HepG2 (cell line): ENCODE results near the gene FAS. TPM values are rescaled to one million over a fixed set of nuclear protein-coding genes. Genes with fewer than 3 reads are reported as not detected.

Source experiments
- ATAC-seq: fragments of 200-7000 bp; cut with Tn5 transposase; 3 replicates; pipeline ENCODE4 v1.9.1; 2020; ENCODE audit warnings: mild to moderate bottlenecking, moderate library complexity
- BruUV-seq: library from RNA; stranded (reverse); fragments of 400-500 nt; replicated peaks from 2 replicates; lab custom pipeline; 2021; lab: Mats Ljungman, UMichigan
- CTCF ChIA-PET: fragments of 300-600 bp; formaldehyde crosslinking; extraction: SDS; loops from one replicate; lab custom pipeline; 2021; ENCODE audit warnings: low total read pairs, inconsistent platforms, low intra/inter-chr PET ratio; lab: Yijun Ruan, JAX
- POLR2A ChIA-PET: fragments of 350-600 bp; sonication (Branson Sonifier 250); formaldehyde crosslinking; loops from one replicate; lab custom pipeline; 2020; ENCODE audit warnings: antibody characterized with exemption, inconsistent platforms; lab: Yijun Ruan, JAX
- DNase-seq: peaks from one replicate; pipeline ENCODE4 v3.0.0-alpha.2; 2015; ENCODE audit warnings: low spot score
- FAIRE-seq: peaks from 3 replicates; lab custom pipeline; 2011; peaks lifted over from hg19 to GRCh38; lab: Jason Lieb, UNC
- H2AFZ ChIP-seq: one replicate; pipeline ENCODE4 v1.6.1; 2011; ENCODE audit warnings: low read length, inconsistent platforms
- H3K27ac ChIP-seq: fragments of 300-600 bp; 3 replicates; pipeline ENCODE4 v1.8.0; 2011; ENCODE audit warnings: mixed run types, mild to moderate bottlenecking, mixed read lengths, low read length, inconsistent platforms; ENCODE audit not compliant: insufficient read depth; ENCODE audit errors: extremely low read length
- H3K27me3 ChIP-seq, 2 experiments: fragments of 200-600 bp in 1 of 2; 2 replicates in 1 of 2; 3 replicates in 1 of 2; pipeline versions ENCODE4 v1.6.0 to v1.8.0; 2011; ENCODE audit warnings: low read length in 2 of 2, mild to moderate bottlenecking in 2 of 2, moderate library complexity in 2 of 2, inconsistent platforms in 1 of 2; ENCODE audit not compliant: insufficient read depth in 2 of 2, control insufficient read depth in 1 of 2
- H3K36me3 ChIP-seq, 2 experiments: fragments of 200-600 bp in 1 of 2; replicated peaks in 1 of 2; 2 replicates in 1 of 2; 3 replicates in 1 of 2; pipeline versions ENCODE4 v1.5.1 to v1.8.0; 2011; ENCODE audit warnings: low read length in 2 of 2, inconsistent platforms in 1 of 2; ENCODE audit not compliant: insufficient read depth in 2 of 2, control insufficient read depth in 1 of 2
- H3K4me1 ChIP-seq: 2 replicates; pipeline ENCODE4 v1.5.1; 2012; ENCODE audit warnings: low read length, inconsistent platforms; ENCODE audit not compliant: insufficient read depth
- H3K4me2 ChIP-seq: 2 replicates; pipeline ENCODE4 v1.6.0; 2011; ENCODE audit warnings: low read depth, low read length, inconsistent platforms
- H3K4me3 ChIP-seq, 3 experiments: fragments of 200-600 bp in 1 of 3; sonication (generic), shearing (Covaris generic) in 1 of 3; replicated peaks in 1 of 3; 2 replicates each; pipeline ENCODE4 v1.5.1; 2011 to 2016; ENCODE audit warnings: low read length in 3 of 3, inconsistent platforms in 2 of 3, low read depth in 2 of 3, mild to moderate bottlenecking in 2 of 3, control low read depth in 1 of 3, mixed read lengths in 1 of 3; ENCODE audit not compliant: insufficient read depth in 1 of 3
- H3K79me2 ChIP-seq: one replicate; pipeline ENCODE4 v1.6.1; 2011; ENCODE audit warnings: low read length, inconsistent platforms; ENCODE audit not compliant: insufficient read depth
- H3K9ac ChIP-seq: 2 replicates; pipeline ENCODE4 v1.6.0; 2011; ENCODE audit warnings: mild to moderate bottlenecking, low read depth, low read length, inconsistent platforms; ENCODE audit not compliant: insufficient read depth
- H3K9me3 ChIP-seq: 2 replicates; pipeline ENCODE4 v1.5.1; 2012; ENCODE audit warnings: mild to moderate bottlenecking, low read length
- H4K20me1 ChIP-seq: 2 replicates; pipeline ENCODE4 v1.6.0; 2011; ENCODE audit warnings: inconsistent platforms, mild to moderate bottlenecking, low read length, moderate library complexity; ENCODE audit not compliant: insufficient read depth
- NFYC ChIP-seq: IDR thresholded peaks from 2 replicates; pipeline ENCODE4 v1.6.1; 2016; ENCODE audit warnings: missing genetic modification reagents, missing compliant biosample characterization
- ZFP36 ChIP-seq: fragments of 150-350 bp; IDR thresholded peaks from 2 replicates; pipeline ENCODE4 v1.6.1; 2018; ENCODE audit warnings: borderline replicate concordance, low read length, low read depth; ENCODE audit not compliant: partially characterized antibody
- ZNF24 ChIP-seq: fragments of 450-650 bp; IDR thresholded peaks from 2 replicates; pipeline ENCODE4 v1.6.1; 2017; ENCODE audit warnings: antibody characterized with exemption, mild to moderate bottlenecking
- ZNF317 ChIP-seq: sonication (generic); formaldehyde crosslinking; IDR thresholded peaks from 2 replicates; pipeline ENCODE4 v1.5.0; 2020; ENCODE audit warnings: mild to moderate bottlenecking, missing genetic modification reagents
- ZNF574 ChIP-seq: sonication (generic); formaldehyde crosslinking; IDR thresholded peaks from 2 replicates; pipeline ENCODE4 v1.4.0; 2020; ENCODE audit warnings: missing genetic modification reagents
- ZNF781 ChIP-seq: sonication (generic); formaldehyde crosslinking; IDR thresholded peaks from 2 replicates; pipeline ENCODE4 v1.5.1; 2020; ENCODE audit warnings: borderline replicate concordance, mild to moderate bottlenecking, missing genetic modification reagents; ENCODE audit errors: not compliant biosample characterization
- WGBS: methylation state at CpG from one replicate; pipeline ENCODE4 v1.1.6; 2017; ENCODE audit warnings: low lambda C conversion rate; 5-methylcytosine and 5-hydroxymethylcytosine counted together
- in situ Hi-C: cut with HindIII; loops from 2 replicates; pipeline ENCODE4 v1.10.0; 2017; ENCODE audit warnings: low pct_unique_long_range_greater_than_20kb; ENCODE audit not compliant: extremely low pct_ligation_motif_present
- intact Hi-C: fragments of 100-400 bp; cut with micrococcal nuclease; formaldehyde crosslinking; loops from one replicate; pipeline ENCODE4 v1.10.0; 2022; ENCODE audit not compliant: unreplicated experiment
- polyA plus RNA-seq, 8 experiments: library from polyadenylated mRNA; depleted of rRNA in 3 of 8; stranded (reverse) in 7 of 8; unstranded in 1 of 8; fragments of >200 nt; fragmentation: Illumina TruSeq in 4 of 8; extraction: Trizol in 4 of 8; gene quantifications; 2 replicates each; pipeline versions ENCODE4 v1.2.1 to v1.2.3, GENCODE V29; 2011 to 2016; ENCODE audit warnings: low read depth in 4 of 8, missing spikeins in 1 of 8, mixed read lengths in 1 of 8; ENCODE audit not compliant: insufficient read depth in 1 of 8
- total RNA-seq, 5 experiments: library from RNA; depleted of rRNA; stranded (reverse); fragments of >200 nt; fragmentation: Illumina TruSeq; extraction: Trizol; gene quantifications; 2 replicates each; pipeline ENCODE4 v1.2.3, GENCODE V29; 2016; ENCODE audit warnings: low read depth in 1 of 5

The FAS gene
- total and polyA plus RNA-seq, 2 of the 13 experiments (the other 11 are each of a cell fraction or from before 2014, with no cell fraction given) = 5.9 to 17.9 TPM

- POLR2A ChIA-PET = no interaction called here
- no TSS peak for BruUV-seq
- H3K79me2 ChIP-seq = peaks cover 32% of the 10 kb centered on the region
- no peak overlapping the region for H3K4me3 ChIP-seq
- H3K4me2 ChIP-seq = no peak overlapping the region
- peaks cover 32% of the 10 kb centered on the region for H3K4me1 ChIP-seq
- H3K9me3 ChIP-seq = no peaks in the 10 kb centered on the region
- no peak for TF ChIP-seq ZNF317 (CRISPR knock-in tag)
- no peak for TF ChIP-seq NFYC (CRISPR knock-in tag)
- TF ChIP-seq ZNF24 = no peak
- no peak for TF ChIP-seq ZFP36
- H3K27ac ChIP-seq = no peak overlapping the region
- H3K36me3 ChIP-seq = no peaks in the 10 kb centered on the region
- 71% methylated on average over 1 of the region's 1 CpG for WGBS
- H4K20me1 ChIP-seq = no peaks in the 10 kb centered on the region; the same call in 1 of the 2 replicates
- CTCF ChIA-PET = no interaction called here
- ATAC-seq (no peak), DNase-seq (no peak), FAIRE-seq (no peak)
- intact Hi-C loops (no loop called here), in situ Hi-C loops (no loop called here)
- no peak overlapping the region for H3K9ac ChIP-seq
- H2AFZ ChIP-seq = no peak overlapping the region
- H3K27me3 ChIP-seq = no peaks in the 10 kb centered on the region; a peak in 1 of 5 replicates
These were observed 3.4 kb downstream of the FAS start for GRCh38 chr10:88994019-88994418.

- no TSS peak for BruUV-seq
- POLR2A ChIA-PET = no interaction called here
These were observed 4.7 kb downstream of the FAS start for GRCh38 chr10:88995156-88995876.

More at GRCh38 chr10:88995156-88995876, 4.7 kb downstream of the FAS start:
- Histone ChIP-seq H3K79me2 (peaks cover 20% of the 10 kb centered on the region), H3K4me2 (no peak overlapping the region), H2AFZ (no peak overlapping the region), H3K27me3 (no peaks in the 10 kb centered on the region; a peak in 1 of 5 replicates), H3K9me3 (no peaks in the 10 kb centered on the region), H3K36me3 (no peaks in the 10 kb centered on the region), H3K4me3 (no peak overlapping the region), H4K20me1 (no peaks in the 10 kb centered on the region), H3K9ac (no peak overlapping the region), H3K27ac (no peak overlapping the region), H3K4me1 (peaks cover 19% of the 10 kb centered on the region)
- 92% methylated on average over 7 of the region's 7 CpGs for WGBS
- no peak for TF ChIP-seq ZNF781 (CRISPR knock-in tag)
- TF ChIP-seq ZNF574 (CRISPR knock-in tag) = no peak
- in situ Hi-C loops = no loop called here
- ATAC-seq = no peak
- no peak for FAIRE-seq
- intact Hi-C loops = no loop called here
- no peak for DNase-seq
- CTCF ChIA-PET = no interaction called here
